LNCaP clone FGC (cell line): ENCODE results near the gene RAB13.

Source experiments
- DNase-seq: peaks from one replicate; pipeline ENCODE4 v3.0.0-alpha.2; 2011; ENCODE audit warnings: low read depth
- H3K4me3 ChIP-seq: 2 replicates; pipeline ENCODE4 v1.5.1; 2011; ENCODE audit warnings: mild to moderate bottlenecking, low read depth, low read length, control low read depth
- CTCF ChIP-seq: IDR thresholded peaks from 2 replicates; pipeline ENCODE4 v1.5.1; 2012; ENCODE audit warnings: mild to moderate bottlenecking; ENCODE audit not compliant: control insufficient read depth, insufficient read depth; ENCODE audit errors: extremely low read depth

Gene RAB13

DNA sequence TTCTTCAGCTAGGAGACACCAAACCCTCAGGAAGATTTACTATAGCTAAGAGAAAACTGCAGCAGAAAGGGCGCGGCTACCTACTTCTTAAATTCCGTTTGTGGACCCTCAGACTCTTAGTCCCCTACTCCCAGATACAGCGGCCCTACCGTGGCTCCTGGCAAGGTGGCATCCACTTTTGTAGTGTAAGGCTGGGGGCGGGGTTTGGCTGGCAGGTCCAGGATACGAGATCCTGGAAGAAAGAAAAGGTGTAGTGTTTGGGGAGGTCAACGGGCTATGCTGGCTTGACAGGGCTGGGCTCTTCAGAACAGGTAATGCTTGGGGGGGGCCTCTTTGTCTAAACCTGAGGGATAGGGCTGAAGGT is 18.2 kb downstream of the RAB13 start:
- DNase-seq: no peak
- TF ChIP-seq CTCF: no peak
- H3K4me3 ChIP-seq: peak overlapping the region; percentile 97

DNA sequence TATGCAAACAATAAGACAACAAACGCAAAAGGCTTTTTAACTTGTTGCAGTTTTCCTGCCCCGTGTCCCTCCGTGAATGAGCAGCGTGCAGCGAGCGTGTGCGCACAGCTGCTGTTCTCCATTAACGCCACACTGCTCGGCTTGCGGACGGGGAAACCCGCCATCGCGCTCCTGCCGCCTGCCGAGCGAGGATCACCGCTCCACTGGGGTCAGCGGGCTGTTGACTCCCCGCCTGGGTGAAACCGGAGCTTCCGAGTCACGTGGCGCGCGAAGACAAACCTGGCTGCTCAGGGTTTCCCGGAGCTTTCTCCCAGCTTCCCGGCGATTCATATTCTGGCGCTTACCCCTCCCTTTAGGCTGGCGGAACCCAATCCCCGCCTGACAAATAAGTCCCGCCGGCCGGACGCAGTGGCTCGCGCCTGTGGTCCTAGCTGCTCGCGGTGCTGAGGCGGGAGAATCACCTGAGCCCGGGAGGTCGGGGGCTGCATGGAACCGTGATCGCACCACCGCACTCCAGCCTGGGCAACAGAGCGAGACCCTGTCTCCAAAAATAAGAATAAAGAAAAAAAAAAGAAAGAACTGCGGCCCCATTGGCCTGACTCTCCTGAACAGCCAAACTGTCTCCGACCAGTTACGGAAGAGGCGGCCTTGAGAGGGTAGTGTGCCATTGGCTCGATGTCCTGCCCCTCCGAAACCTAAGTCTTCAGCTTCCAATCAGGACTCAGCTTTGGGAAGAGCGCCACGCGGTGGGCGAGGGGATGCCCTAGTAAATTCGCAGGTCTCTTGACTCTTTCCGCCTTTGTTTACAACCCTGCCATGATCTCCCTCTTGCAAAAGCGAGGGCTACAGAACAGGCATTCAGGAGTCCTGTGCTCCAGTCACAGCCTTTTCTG is 18.8 kb downstream of the RAB13 start, which contains the start of gene CREB3L4:
Gene CREB3L4 (plus strand): TSS at position 796 of the 893 bp plus-strand sequence. CDS start 624 bp downstream, outside the sequence.
- DNase-seq: peak; percentile 98
- H3K4me3 ChIP-seq: peak within 1 kb of the TSS; percentile 97
- TF ChIP-seq CTCF: peak; percentile 50

DNA sequence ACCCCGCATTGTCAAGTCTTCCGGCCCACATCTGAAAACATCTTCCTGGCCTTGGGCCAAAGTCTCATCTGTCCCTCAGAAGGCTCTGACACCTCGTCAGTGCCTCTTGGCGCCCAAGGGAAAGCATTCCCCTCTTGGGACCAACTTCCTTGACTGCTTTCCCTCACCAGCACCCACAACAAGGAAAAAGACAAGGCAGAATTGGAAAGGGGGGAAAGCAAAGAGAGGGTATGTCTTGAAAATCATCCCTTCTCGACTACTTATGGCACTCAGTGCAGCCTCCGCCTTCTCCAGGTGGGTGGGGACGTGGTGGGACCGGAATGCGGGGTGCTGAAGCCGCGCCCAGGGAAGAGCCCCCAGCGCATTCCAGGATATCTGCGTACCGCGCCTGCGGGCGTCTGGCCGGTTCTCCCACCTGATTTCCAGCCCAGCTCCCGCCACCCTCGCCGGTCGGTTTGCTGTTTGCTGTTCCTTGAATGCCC is 22.2 kb downstream of the RAB13 start:
- no peak for TF ChIP-seq CTCF
- H3K4me3 ChIP-seq: peak overlapping the region; percentile 93
- no peak for DNase-seq

- DNase-seq: peak; percentile 93
- H3K4me3 ChIP-seq: peak within 1 kb of the TSS; percentile 93
- no peak for TF ChIP-seq CTCF
Observed at GRCh38 chr1:153963030-153963849, 22.9 kb downstream of the RAB13 start, which contains the start of gene SLC39A1. TSS of gene SLC39A1 (minus strand) at chr1:153963537. CDS start at chr1:153962715, 822 bp downstream.

DNA sequence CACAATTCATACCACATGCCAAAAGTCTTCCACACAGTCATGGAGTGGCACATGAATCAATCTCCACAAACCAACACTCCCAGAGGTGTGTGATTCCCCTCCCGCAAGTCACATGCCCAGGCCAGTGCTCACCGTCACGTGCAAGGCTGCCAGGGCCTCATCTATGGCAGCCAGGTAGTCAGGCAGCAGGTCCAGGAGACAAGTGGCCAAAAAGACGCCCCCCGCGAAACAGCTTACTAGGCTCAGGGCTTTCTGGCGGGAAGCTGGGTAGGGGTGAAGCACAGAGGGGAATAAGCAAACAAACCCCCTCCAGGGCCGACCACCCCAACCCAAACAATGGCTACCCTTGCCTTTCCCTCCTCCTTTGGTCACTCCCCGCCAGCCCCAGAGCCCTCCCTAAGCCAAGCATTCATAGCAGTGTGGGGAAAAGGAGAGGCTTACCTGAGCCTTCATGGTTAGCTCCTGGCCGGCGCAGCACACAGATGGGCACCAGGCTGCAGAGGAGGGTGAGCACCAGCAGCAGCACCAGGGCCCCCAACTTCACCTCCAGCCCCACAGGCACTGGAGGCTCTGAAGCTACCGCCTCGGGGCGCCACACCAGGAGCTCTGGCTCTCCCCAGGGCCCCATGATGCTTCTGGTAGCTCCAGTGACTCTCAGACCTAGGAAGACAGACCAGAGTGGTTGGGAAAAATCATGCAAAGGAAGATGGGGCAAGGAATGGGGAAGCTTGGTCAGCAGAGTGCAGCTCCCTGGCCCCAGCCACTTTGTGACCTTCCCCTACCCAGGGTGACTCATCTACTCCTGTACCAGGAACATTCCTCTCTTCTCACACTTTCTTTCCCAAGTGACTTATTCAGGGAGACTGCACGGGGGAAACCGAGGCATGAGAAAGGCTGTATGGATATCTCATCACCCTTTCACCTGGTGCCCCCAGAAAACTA is 23.8 kb downstream of the RAB13 start:
- peak overlapping the region; percentile 93 for H3K4me3 ChIP-seq
- DNase-seq: no peak
- TF ChIP-seq CTCF: no peak

- DNase-seq: no peak
- H3K4me3 ChIP-seq: 0 out of 2 replicates have a peak overlapping the region, but pooled peaks have one; percentile 93
- TF ChIP-seq CTCF: no peak
Observed at GRCh38 chr1:153961421-153961820, 24.7 kb downstream of the RAB13 start.
